Ovary (tissue), 9 donors: Measurements from ENCODE around the gene TNFSF8. TPM values are rescaled to one million over a fixed set of nuclear protein-coding genes. Genes with fewer than 3 reads are reported as not detected.

Source experiments
- DNase-seq, 5 donors: peaks; one replicate each; pipeline ENCODE4 v3.0.0-alpha.2; 2019 to 2020
- H3K27ac ChIP-seq, 2 donors: fragments of 200-600 bp; one replicate each; pipeline versions ENCODE4 v1.5.1 to v1.8.0; 2019 to 2022
- H3K27me3 ChIP-seq: fragments of 200-600 bp; one replicate; pipeline ENCODE4 v1.8.0; 2022
- H3K36me3 ChIP-seq: fragments of 200-600 bp; sonication (generic); one replicate; pipeline ENCODE4 v1.5.1; 2019
- H3K4me1 ChIP-seq: one replicate; pipeline ENCODE4 v1.8.1; 2013; ENCODE audit warnings: mild to moderate bottlenecking, moderate library complexity; ENCODE audit not compliant: insufficient read depth
- H3K4me3 ChIP-seq: fragments of 200-600 bp; sonication (generic); one replicate; pipeline ENCODE4 v1.5.1; 2017
- H3K9me3 ChIP-seq, 2 donors: fragments of 200-600 bp in 1 of 2; sonication (generic) in 1 of 2; one replicate each; pipeline versions ENCODE4 v1.5.1 to v1.8.1; 2013 to 2019; ENCODE audit warnings: mild to moderate bottlenecking in 1 of 2, moderate library complexity in 1 of 2
- CTCF ChIP-seq, 3 donors: fragments of 450-650 bp in 2 of 3; fragments of 200-600 bp in 1 of 3; IDR thresholded peaks; one replicate each; pipeline versions ENCODE4 v1.5.1 to v1.8.0; 2016 to 2022; ENCODE audit warnings: antibody characterized with exemption in 3 of 3, mild to moderate bottlenecking in 1 of 3
- EP300 ChIP-seq: sonication (generic); formaldehyde crosslinking; IDR thresholded peaks from one replicate; pipeline ENCODE4 v1.6.1; 2017; ENCODE audit warnings: antibody characterized with exemption
- POLR2A ChIP-seq: fragments of 450-650 bp; IDR thresholded peaks from one replicate; pipeline ENCODE4 v1.6.1; 2017; ENCODE audit warnings: antibody characterized with exemption, mild to moderate bottlenecking, moderate library complexity
- WGBS, 3 donors: extraction: QIAGEN DNeasy Blood & Tissue Kit in 1 of 3; methylation state at CpG; one replicate each; pipeline versions ENCODE4 v1.1.5 to v1.1.7; 2013 to 2017; 5-methylcytosine and 5-hydroxymethylcytosine counted together
- intact Hi-C, 4 donors: fragments of 100-400 bp; cut with DNase I; formaldehyde crosslinking; loops; one replicate each; pipeline versions ENCODE4 v1.11.0 to v1.15.1; 2022 to 2023
- polyA plus RNA-seq, 2 donors: library from polyadenylated mRNA; stranded (reverse); fragments of 200-250 nt in 1 of 2; fragments of 350-450 nt in 1 of 2; fragmentation: Illumina TruSeq in 1 of 2; extraction: RNeasy Lipid Tissue Mini Kit (QIAGEN cat#74804) in 1 of 2; gene quantifications; one replicate each; pipeline ENCODE4 v1.2.3, GENCODE V29; 2013 to 2014
- total RNA-seq, 7 donors: library from RNA; depleted of rRNA in 2 of 7; stranded (reverse); fragments of >200 nt in 2 of 7; fragmentation: NEBNext Ultra II Directional in 3 of 7; extraction: Animal tissue kit (Norgen Biotek cat#: 25700) in 3 of 7; gene quantifications; one replicate each; pipeline versions ENCODE4 v1.1.0 to v1.2.4, GENCODE V29; 2016 to 2023
- donor health status: DM: no; HTN: no; CAD: no; lungs with moderate emphysema.
- donor health status: DM: no; HTN: no; CAD: no.
- donor health status: Bipolar disorder and iron deficiency.
- donor health status: DM: yes; HTN: yes; CAD: no.
- donor health status: DM: no; HTN: no; CAD: no.
- donor health status: DM: yes; HTN: yes; CAD: no.

Gene TNFSF8
- total and polyA plus RNA-seq, 9 donors, result 0.38 to 5.2 (median 1.0) TPM

- Histone ChIP-seq H3K4me1 (no peaks in the 10 kb centered on the region), H3K4me3 (no peak overlapping the region), H3K27ac (no peak overlapping the region), H3K27me3 (no peaks in the 10 kb centered on the region), H3K36me3 (no peaks in the 10 kb centered on the region), H3K9me3 (no peaks in the 10 kb centered on the region)
- 58 to 85% (median 59%) methylated on average over 4 of the region's 4 CpGs for WGBS, 3 donors
- intact Hi-C loops, result no loop called here
- DNase-seq, result no peak
- no peak for TF ChIP-seq EP300
- TF ChIP-seq POLR2A, result no peak
- TF ChIP-seq CTCF (IDR thresholded peaks at IDR 0.05), result no peak
These were observed 10.8 kb downstream of the TNFSF8 start for GRCh38 chr9:114919611-114920010.

GRCh38 chr9:114916481-114916880 is 13.9 kb downstream of the TNFSF8 start:
- no peaks in the 10 kb centered on the region for H3K4me1 ChIP-seq
- no peak for TF ChIP-seq CTCF (IDR thresholded peaks at IDR 0.05)
- no peak for TF ChIP-seq EP300
- TF ChIP-seq POLR2A, result no peak
- no peak overlapping the region for H3K4me3 ChIP-seq
- no peaks in the 10 kb centered on the region for H3K36me3 ChIP-seq
- no peak overlapping the region for H3K27ac ChIP-seq
- intact Hi-C loops, result no loop called here
- no peak for DNase-seq
- 14 to 40% (median 20%) methylated on average over 7 of the region's 7 CpGs for WGBS, 3 donors
- no peaks in the 10 kb centered on the region for H3K9me3 ChIP-seq
- no peaks in the 10 kb centered on the region for H3K27me3 ChIP-seq

- Histone ChIP-seq H3K4me3 (no peak overlapping the region), H3K9me3 (no peaks in the 10 kb centered on the region), H3K36me3 (no peaks in the 10 kb centered on the region), H3K27me3 (no peaks in the 10 kb centered on the region), H3K4me1 (no peaks in the 10 kb centered on the region), H3K27ac (no peak overlapping the region)
- WGBS, 3 donors, result 67 to 87% (median 86%) methylated on average over 1 of the region's 1 CpG
- intact Hi-C loops, result no loop called here
- TF ChIP-seq EP300 (no peak), CTCF (IDR thresholded peaks at IDR 0.05) (no peak), POLR2A (no peak)
- DNase-seq, result no peak
These were observed 16.3 kb downstream of the TNFSF8 start for GRCh38 chr9:114914139-114914538.

GRCh38 chr9:114913656-114914055 is 16.7 kb downstream of the TNFSF8 start:
- Histone ChIP-seq H3K9me3 (no peaks in the 10 kb centered on the region), H3K27me3 (no peaks in the 10 kb centered on the region), H3K4me3 (no peak overlapping the region), H3K27ac (no peak overlapping the region), H3K36me3 (no peaks in the 10 kb centered on the region), H3K4me1 (no peaks in the 10 kb centered on the region)
- DNase-seq, result no peak
- intact Hi-C loops, result no loop called here
- WGBS, 3 donors, result 86% methylated on average over 4 of the region's 4 CpGs
- TF ChIP-seq EP300, result no peak
- TF ChIP-seq CTCF (IDR thresholded peaks at IDR 0.05), result no peak
- TF ChIP-seq POLR2A, result no peak

- 75 to 86% (median 78%) methylated on average over 5 of the region's 5 CpGs for WGBS, 3 donors
- intact Hi-C loops, result no loop called here
- no peaks in the 10 kb centered on the region for H3K27me3 ChIP-seq
- no peak overlapping the region for H3K4me3 ChIP-seq
- no peak for DNase-seq
- H3K27ac ChIP-seq, result no peak overlapping the region
- TF ChIP-seq POLR2A (no peak), EP300 (no peak), CTCF (IDR thresholded peaks at IDR 0.05) (no peak)
- H3K4me1 ChIP-seq, result no peaks in the 10 kb centered on the region
- no peaks in the 10 kb centered on the region for H3K36me3 ChIP-seq
- H3K9me3 ChIP-seq, result no peaks in the 10 kb centered on the region
These were observed 17.2 kb downstream of the TNFSF8 start for GRCh38 chr9:114913217-114913616.
